Inflammatory macrophage (primary cell): Measurements from ENCODE around the gene ATP6V0C.
"Not testable (repeated sequence)": the region's sequence is repeated elsewhere in the genome, so short reads cannot be mapped to it uniquely, and the experiment has no call there.

Experiments used
- DNase-seq, 2 donors: peaks; one replicate each; pipeline ENCODE4 v3.0.0-alpha.2; 2020 to 2022

Gene ATP6V0C

GRCh38 chr16:2560131-2560797, 46.5 kb downstream of the ATP6V0C start:
- DNase-seq: not testable (repeated sequence)

- not testable (repeated sequence) for DNase-seq
Measured at GRCh38 chr16:2560798-2561133, 47.0 kb downstream of the ATP6V0C start.

- not testable (repeated sequence) for DNase-seq
Measured at GRCh38 chr16:2567506-2567905, 53.8 kb downstream of the ATP6V0C start.

GRCh38 chr16:2568573-2568972, 54.8 kb downstream of the ATP6V0C start:
- DNase-seq: not testable (repeated sequence)
